GM19025 (cell line): ENCODE results near the gene MYH11.
"Not testable (repeated sequence)": the region's sequence is repeated elsewhere in the genome, so short reads cannot be mapped to it uniquely, and the experiment has no call there.

Experiments
- ATAC-seq: cut with Tn5 transposase; IDR thresholded peaks from one replicate; pipeline ENCODE4 v1.9.1; 2021; ENCODE audit warnings: mild to moderate bottlenecking, low read depth, moderate library complexity; ENCODE audit not compliant: unreplicated experiment

Gene MYH11

DNA sequence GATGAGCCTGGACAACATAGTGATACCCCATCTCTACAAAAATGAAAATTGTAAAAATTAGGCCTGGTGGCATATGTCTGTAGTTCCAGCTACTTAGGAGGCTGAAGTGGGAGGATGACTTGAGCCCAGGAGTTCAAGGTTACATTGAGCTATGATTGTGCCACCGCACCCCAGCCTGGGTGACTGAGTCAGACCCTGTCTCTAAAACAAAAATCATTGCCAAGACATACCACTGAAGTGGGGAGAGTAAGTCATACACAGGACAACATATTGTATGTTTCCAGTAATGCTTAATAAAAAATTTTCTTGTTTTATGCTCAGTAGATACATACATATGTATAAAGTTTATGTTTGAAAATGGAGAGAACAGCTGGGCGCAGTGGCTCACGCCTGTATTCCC, 167.5 kb downstream of the MYH11 start:
- no peak for ATAC-seq

- no peak for ATAC-seq
These were observed 170.5 kb downstream of the MYH11 start for GRCh38 chr16:15686287-15686686.

GRCh38 chr16:15682105-15682570, 174.7 kb downstream of the MYH11 start:
- ATAC-seq, result no peak

DNA sequence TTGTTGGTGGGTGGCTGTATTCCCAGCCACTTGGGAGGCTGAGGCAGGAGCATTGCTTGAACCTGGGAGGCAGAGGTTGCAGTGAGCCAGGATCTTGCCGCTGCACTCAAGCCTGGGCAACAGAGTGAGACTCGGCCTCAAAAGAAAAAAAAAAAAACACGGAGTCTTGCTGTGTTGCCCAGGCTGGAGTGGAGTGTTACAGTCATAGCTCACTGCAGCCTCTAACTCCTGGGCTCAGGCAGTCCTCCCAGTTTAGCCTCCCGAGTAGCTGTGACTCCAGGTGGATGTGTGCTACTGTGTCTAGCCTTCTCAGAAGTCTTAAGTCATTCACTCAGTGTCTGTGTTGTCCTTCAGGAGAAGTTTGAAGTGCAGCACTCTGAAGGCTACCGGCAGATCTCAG, 179.4 kb downstream of the MYH11 start:
- no peak for ATAC-seq

DNA sequence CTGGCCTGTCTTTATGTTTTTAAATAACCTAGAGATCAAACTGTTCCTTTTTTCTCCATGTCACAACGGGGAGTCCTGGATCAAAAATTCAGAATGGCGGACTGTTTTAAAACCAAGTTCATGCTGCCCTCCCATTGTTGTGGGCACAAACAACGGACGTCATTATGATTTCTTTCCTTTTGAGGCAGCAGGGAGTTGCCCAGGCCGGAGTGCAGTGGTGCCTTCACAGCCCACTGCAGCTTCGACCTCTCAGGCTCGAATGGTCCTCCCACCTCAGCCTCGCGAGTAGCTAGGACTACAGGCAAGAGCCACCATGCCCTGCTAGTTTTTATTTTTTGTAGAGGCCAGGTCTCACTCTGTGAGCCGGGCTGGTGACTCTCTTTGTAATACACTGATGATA, 180.3 kb downstream of the MYH11 start:
- no peak for ATAC-seq

GRCh38 chr16:15674571-15674970, 182.3 kb downstream of the MYH11 start:
- no peak for ATAC-seq

DNA sequence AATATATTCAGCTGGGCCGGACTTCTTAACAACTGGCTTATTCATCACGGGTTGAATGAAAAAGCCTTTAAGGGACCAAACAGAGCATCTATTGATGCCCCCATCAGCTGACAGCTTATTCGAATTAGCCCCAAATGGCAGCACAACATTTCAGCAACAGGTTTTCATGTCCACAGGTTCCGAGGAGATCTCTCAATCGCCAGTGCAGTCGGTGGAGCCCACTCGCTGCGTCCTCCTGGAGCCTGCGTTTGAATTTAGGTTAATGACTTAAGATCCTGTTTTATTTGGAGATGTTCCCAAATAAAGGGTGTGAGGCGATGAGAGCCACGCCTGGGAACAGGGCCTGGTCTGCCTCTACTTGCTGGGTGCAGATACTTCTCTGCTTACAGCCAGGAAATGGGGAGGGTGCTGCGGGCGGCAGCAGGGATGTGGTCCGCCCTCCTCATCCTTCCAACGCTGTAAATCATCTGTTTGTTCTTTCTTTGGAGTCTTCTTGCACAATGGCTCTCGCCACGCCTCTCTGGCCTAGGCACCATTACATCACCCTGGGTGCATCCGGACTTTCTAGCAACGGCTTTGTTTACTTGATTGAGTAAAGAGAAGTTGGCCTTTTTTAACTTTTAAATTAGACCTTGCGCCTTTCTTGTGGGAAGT, 184.2 kb downstream of the MYH11 start:
- ATAC-seq, result no peak

DNA sequence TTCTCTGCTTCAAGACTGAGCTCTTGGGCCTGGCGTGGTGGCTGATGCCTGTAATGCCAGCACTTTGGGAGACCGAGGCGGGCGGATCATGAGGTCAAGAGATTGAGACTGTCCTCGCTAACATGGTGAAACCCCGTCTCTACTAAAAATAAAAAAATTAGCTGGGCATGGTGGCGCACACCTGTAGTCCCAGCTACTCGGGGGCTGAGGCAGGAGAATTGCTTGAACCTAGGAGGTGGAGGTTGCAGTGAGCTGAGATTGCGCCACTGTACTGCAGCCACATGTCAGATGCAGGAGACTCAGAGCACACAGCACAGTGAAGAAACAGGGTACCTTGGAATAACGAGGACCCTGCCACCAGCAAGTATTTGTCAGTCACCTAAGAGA, 184.7 kb downstream of the MYH11 start:
- ATAC-seq, result not testable (repeated sequence)

DNA sequence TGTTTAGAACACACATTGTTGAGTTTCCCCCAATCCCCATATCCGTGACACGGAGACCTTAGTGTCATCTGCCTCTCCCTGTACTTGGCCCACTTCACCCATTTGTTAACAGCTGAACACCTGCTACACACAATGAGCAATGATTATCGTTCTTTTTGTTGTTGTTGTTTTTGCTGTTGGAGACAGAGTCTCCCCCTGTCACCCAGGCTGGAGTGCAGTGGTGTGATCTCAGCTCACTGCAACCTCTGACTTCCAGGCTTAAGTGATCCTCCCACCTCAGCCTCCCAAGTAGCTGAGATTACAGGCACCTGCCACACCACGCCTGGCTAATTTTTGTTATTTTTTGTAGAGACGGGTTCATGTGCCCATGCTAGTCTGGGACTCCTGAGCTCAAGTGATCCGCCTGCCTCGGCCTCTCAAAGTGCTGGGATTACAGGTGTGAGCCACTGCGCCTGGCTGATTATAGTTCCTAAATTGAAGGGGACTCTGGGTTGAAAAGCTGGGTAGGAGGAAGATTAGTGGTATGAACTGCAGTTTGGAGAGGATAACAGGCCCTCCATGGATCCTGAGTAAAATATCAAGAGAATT, 185.2 kb downstream of the MYH11 start:
- no peak for ATAC-seq

DNA sequence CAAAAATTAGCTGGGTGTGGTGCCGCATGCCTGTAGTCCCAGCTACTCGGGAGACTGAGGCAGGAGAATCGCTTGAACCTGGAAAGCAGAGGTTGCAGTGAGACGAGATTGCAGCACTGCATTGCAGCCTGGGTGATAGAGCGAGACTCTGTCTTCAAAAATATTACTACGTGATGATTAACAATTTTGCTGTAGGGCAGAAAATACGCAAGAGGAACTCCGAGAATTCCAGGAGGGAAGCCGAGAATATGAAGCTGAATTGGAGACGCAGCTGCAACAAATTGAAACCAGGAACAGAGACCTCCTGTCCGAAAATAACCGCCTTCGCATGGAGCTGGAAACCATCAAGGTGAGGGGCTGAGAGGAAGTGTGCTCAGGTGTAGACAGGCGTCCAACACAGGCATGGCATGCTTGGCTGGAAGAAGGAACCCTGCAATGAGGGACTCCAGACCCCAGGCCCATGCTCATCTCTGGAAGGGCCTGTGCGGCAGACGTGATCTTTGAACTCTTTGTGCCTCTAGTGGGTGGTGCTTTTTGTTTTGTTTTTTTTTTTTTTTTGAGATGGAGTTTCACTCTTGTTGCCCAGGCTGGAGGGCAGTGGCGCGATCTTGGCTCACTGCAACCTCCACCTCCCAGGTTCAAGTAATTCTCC, 189.6 kb downstream of the MYH11 start:
- no peak for ATAC-seq

GRCh38 chr16:15665107-15665506, 191.7 kb downstream of the MYH11 start:
- no peak for ATAC-seq

DNA sequence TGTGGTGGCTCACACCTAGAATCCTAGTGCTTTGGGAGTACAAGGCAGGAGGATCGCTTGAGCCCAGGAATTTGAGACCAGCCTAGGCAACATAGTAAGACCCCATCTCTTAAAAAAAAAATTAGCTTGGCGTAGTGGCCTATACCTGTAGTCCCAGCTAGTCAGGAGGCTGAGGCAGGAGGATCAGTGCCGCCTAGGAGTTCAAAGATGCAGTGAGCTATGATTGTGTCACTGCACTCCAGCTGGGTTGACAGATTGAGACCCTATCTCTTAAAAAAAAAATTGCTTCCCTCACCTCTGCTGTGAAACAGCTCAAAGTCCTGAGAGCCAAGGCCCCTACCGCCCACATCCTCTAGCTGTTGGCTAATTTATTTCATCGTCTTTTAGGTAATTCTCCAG, 196.6 kb downstream of the MYH11 start:
- ATAC-seq, result no peak

DNA sequence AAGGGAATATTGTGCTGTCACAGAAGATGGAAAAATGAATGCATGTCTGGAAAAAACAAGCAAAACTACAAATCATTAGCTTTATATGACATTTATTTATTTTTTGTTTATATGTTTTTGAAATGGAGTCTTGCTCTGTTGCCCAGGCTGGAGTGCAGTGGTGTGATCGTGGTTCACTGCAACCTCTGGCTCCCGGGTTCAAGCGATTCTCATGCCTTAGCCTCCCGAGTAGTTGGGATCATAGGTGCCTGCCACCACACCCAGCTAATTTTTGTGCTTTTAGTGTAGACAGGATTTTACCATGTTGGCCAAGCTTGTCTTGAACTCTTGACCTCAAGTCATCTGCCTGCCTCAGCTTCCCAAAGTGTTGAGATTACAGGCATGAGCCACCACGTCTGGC, 198.3 kb downstream of the MYH11 start:
- ATAC-seq, result no peak

DNA sequence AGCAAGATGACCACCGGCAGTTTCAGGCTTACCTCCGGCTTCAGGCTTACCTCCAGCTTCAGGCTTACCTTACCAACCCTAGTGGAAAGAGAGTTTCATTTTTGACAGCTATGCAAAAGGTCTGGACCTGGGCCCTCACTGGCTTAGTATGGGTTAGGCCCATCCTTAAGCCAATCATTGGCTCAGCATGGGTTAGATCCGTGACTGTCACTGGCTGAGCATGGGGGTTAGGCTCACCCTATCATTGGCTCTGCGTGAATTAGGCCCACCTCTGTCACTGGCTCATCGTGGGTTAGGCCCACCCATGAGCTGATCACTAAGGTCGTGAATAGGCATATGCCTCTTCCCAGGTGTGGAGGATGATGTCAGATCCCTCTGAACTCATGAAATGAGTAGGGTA, 198.7 kb downstream of the MYH11 start:
- no peak for ATAC-seq

DNA sequence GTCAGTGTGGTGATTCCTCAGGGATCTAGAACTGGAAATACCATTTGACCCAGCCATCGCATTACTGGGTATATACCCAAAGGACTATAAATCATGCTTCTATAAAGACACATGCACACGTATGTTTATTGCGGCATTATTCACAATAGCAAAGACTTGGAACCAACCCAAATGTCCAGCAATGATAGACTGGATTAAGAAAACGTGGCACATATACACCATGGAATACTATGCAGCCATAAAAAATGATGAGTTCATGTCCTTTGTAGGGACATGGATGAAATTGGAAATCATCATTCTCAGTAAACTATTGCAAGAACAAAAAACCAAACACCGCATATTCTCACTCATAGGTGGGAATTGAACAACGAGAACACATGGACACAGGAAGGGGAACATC, 201.3 kb downstream of the MYH11 start:
- not testable (repeated sequence) for ATAC-seq

GRCh38 chr16:15654591-15654990, 202.2 kb downstream of the MYH11 start:
- no peak for ATAC-seq

- ATAC-seq, result no peak
These were observed 203.6 kb downstream of the MYH11 start for GRCh38 chr16:15653227-15653626.
